Activated CD8-positive, alpha-beta T cell treated with anti-CD3 and anti-CD28 coated beads for 36 hours (primary cell): Measurements from ENCODE around the gene DNAJB9. TPM values are rescaled to one million over a fixed set of nuclear protein-coding genes. Genes with fewer than 3 reads are reported as not detected.
A peak's percentile ranks its signal among the peaks of the same experiment; 100 is the strongest.

Source experiments
- ATAC-seq: fragments of 200-7000 bp; cut with Tn5 transposase; one replicate; pipeline ENCODE4 v1.10.0; 2021; ENCODE audit warnings: mild to moderate bottlenecking, moderate library complexity
- CTCF ChIA-PET: fragments of 350-600 bp; sonication (Branson Sonifier 250); formaldehyde crosslinking; loops from one replicate; lab custom pipeline; 2021; ENCODE audit warnings: antibody characterized with exemption; lab: Charles Lee
- POLR2A ChIA-PET: fragments of 350-600 bp; sonication (Branson Sonifier 250); formaldehyde crosslinking; loops from one replicate; lab custom pipeline; 2021; ENCODE audit warnings: antibody characterized with exemption; lab: Charles Lee
- DNase-seq: peaks from one replicate; pipeline ENCODE4 v3.0.0-alpha.2; 2020
- H3K27ac Mint-ChIP-seq: one replicate; pipeline ENCODE4 v1.8.0; 2021; ENCODE audit warnings: mild to moderate bottlenecking, mixed read lengths
- H3K27me3 Mint-ChIP-seq: one replicate; pipeline ENCODE4 v1.8.0; 2021; ENCODE audit warnings: mixed read lengths
- H3K36me3 Mint-ChIP-seq: one replicate; pipeline ENCODE4 v1.8.0; 2021; ENCODE audit warnings: low read depth, mixed read lengths
- H3K4me1 Mint-ChIP-seq: one replicate; pipeline ENCODE4 v1.8.0; 2021; ENCODE audit warnings: low read depth, mixed read lengths
- H3K4me3 Mint-ChIP-seq: one replicate; pipeline ENCODE4 v1.8.0; 2021; ENCODE audit warnings: mild to moderate bottlenecking, moderate library complexity, mixed read lengths
- H3K9me3 Mint-ChIP-seq: one replicate; pipeline ENCODE4 v1.8.0; 2021; ENCODE audit warnings: mixed read lengths
- CTCF ChIP-seq: fragments of 200-600 bp; IDR thresholded peaks from one replicate; pipeline ENCODE4 v1.8.0; 2022; ENCODE audit warnings: antibody characterized with exemption, mild to moderate bottlenecking
- intact Hi-C: fragments of 100-400 bp; cut with micrococcal nuclease; formaldehyde crosslinking; loops from one replicate; pipeline ENCODE4 v1.10.0; 2022
- total RNA-seq, 2 experiments: library from RNA; stranded (reverse); gene quantifications; one replicate each; pipeline ENCODE4 v1.2.3, GENCODE V29; 2021

Gene DNAJB9
- total RNA-seq, 2 experiments from 2014 or later: 6.5 to 11.6 TPM

DNA sequence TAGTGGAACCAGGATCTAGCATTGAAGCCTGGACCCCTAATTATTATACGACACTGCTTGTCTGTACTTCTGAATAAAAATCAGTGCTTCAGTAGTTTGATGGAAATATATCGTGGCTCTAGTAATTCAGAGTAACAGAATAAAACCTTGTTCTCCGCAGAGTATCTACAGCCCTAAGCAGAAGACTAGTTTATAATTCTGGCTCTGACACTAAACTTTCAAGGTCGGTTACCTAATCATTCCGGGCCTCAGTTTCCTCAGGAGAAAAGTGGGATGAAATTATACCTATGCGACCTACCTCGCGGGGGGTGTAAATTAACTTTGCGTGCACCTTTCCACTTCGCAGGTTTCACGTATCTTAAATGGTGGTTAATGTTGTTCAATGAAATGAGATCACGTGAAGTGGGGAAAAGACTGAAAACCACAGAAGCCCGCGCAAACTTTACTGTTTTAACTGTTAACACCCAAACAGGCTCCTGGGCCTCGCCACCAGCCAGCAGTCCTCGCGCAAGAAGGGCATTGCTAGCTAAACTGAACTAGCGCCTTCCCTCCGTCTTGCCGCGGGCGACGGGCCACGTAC, 783 bp upstream of the DNAJB9 start:
- Mint-ChIP-seq H3K27me3 (no peaks in the 10 kb centered on the region), H3K27ac (peak overlapping the region; percentile 99), H3K4me1 (peaks cover 39% of the 10 kb centered on the region), H3K4me3 (peak overlapping the region; percentile 99), H3K9me3 (no peaks in the 10 kb centered on the region), H3K36me3 (peaks cover 45% of the 10 kb centered on the region)
- ChIA-PET CTCF (interaction anchor here (0.7 to 1.1 kb wide), 3 partner anchors 9 to 116 kb away, joined by 3 to 4 read pairs (median 3); partner anchors contain the start of gene PNPLA8), POLR2A (interaction anchor here (1.1 to 2.4 kb wide), 4 partner anchors 32 to 75 kb away, joined by 3 to 17 read pairs (median 6); partner anchors contain the start of gene PNPLA8)
- TF ChIP-seq CTCF: no peak
- no peak for ATAC-seq
- intact Hi-C loops: loop anchor here (1.0 kb wide), 1 partner anchor 43 kb away; the partner anchor contains the start of gene PNPLA8
- no peak for DNase-seq

- peaks cover 45% of the 10 kb centered on the region for H3K4me1 Mint-ChIP-seq
- ChIA-PET POLR2A (interaction anchor here (0.7 to 2.4 kb wide), 9 partner anchors 22 to 741 kb away, joined by 3 to 17 read pairs (median 3); partner anchors contain the start of gene PNPLA8), CTCF (interaction anchor here (1.0 to 1.1 kb wide), 2 partner anchors 10 to 44 kb away, joined by 3 to 4 read pairs; partner anchors contain the start of gene PNPLA8)
- intact Hi-C loops: no loop called here
- H3K27ac Mint-ChIP-seq: peak overlapping the region; percentile 99
- H3K27me3 Mint-ChIP-seq: no peaks in the 10 kb centered on the region
- DNase-seq (peak; percentile 64), ATAC-seq (peak; percentile 5)
- H3K36me3 Mint-ChIP-seq: peaks cover 41% of the 10 kb centered on the region
- TF ChIP-seq CTCF: no peak
- H3K4me3 Mint-ChIP-seq: peak overlapping the region; percentile 99
- no peaks in the 10 kb centered on the region for H3K9me3 Mint-ChIP-seq
Measured at GRCh38 chr7:108570146-108570755, 577 bp downstream of the DNAJB9 start.

DNA sequence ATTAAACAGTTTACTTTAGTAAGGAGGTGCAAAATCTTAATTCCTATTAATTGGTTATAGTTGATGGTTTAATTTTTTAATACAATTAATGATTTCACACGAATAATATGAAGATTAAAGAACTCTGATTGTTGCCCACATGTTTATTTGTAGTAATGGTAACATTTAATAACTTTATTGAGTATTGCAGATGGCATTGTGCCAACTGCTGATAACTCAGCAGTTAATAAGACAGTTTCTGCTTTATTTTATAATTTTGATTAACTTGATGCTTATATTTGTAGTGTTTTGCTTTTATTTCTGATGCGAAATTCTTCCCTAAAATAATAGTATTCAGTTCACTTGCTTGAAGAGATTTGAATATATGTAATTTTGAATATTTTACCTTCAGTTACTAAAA, 2.8 kb downstream of the DNAJB9 start:
- Mint-ChIP-seq H3K27ac (no peak overlapping the region), H3K9me3 (no peaks in the 10 kb centered on the region), H3K4me3 (no peak overlapping the region), H3K36me3 (peaks cover 41% of the 10 kb centered on the region), H3K4me1 (peaks cover 44% of the 10 kb centered on the region), H3K27me3 (no peaks in the 10 kb centered on the region)
- TF ChIP-seq CTCF: no peak
- ChIA-PET POLR2A (interaction anchor here (1.3 kb wide), 1 partner anchor 12 kb away, joined by 4 read pairs; no protein-coding TSS in a partner anchor), CTCF (no interaction called here)
- DNase-seq: no peak
- ATAC-seq: no peak
- intact Hi-C loops: no loop called here

DNA sequence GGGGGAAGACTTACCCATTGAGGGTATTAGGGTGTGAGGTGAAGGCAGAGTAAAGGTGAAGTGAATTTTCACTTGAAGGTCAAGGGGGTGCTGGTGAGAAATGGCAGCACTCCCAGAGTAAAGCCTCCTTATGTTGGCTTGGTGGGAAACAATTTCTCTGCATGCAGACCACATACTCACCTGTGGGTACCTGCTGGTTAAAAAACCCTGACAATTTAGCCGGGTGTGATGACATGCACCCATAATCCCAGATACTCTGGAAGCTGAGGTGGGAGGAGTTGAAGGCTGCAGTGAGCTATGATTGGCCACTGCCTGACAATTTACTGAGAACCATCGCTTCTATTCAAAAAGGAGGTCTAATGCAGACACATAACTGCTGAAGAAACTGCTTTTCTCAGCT, 5.5 kb downstream of the DNAJB9 start:
- Mint-ChIP-seq H3K9me3 (peaks cover 6% of the 10 kb centered on the region), H3K27ac (no peak overlapping the region), H3K36me3 (peaks cover 47% of the 10 kb centered on the region), H3K4me1 (peaks cover 40% of the 10 kb centered on the region), H3K4me3 (no peak overlapping the region), H3K27me3 (no peaks in the 10 kb centered on the region)
- no peak for TF ChIP-seq CTCF
- no peak for DNase-seq
- no peak for ATAC-seq
- intact Hi-C loops: no loop called here
- CTCF ChIA-PET: no interaction called here
- POLR2A ChIA-PET: interaction anchor here (1.3 kb wide), 1 partner anchor 13 kb away, joined by 4 read pairs; no protein-coding TSS in a partner anchor

DNA sequence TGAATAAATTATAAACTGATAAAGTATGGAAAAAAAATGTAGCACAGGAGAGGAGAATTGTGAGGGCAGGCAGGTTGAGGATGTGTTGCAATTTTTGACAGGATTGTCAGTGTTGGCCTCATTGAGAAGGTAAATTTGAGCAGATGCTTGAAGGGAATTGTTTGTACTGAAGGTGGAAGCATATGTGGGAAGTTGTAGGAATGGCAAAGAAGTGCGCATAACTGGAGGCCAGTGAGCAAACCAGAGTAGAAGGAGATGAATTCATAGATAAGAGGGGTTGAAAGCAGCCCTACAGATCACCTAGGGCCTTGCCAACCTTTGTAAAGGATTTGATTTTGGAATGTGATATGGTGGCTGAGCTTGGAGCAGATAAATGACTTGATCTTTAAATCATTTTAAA, 6.4 kb downstream of the DNAJB9 start:
- no peak for DNase-seq
- ChIA-PET CTCF (no interaction called here), POLR2A (no interaction called here)
- no peak for TF ChIP-seq CTCF
- Mint-ChIP-seq H3K4me3 (no peak overlapping the region), H3K36me3 (peaks cover 48% of the 10 kb centered on the region), H3K27me3 (no peaks in the 10 kb centered on the region), H3K9me3 (peaks cover 6% of the 10 kb centered on the region), H3K27ac (no peak overlapping the region), H3K4me1 (peaks cover 37% of the 10 kb centered on the region)
- intact Hi-C loops: no loop called here
- no peak for ATAC-seq
